GM18526 (cell line): ENCODE data around the gene EPC1.

Experiments
- POLR2A ChIP-seq: IDR thresholded peaks from 3 replicates; pipeline ENCODE4 v1.6.1; 2011; ENCODE audit not compliant: insufficient read length; ENCODE audit errors: extremely low read depth

The EPC1 gene

GRCh38 chr10:32346551-32347362, at the start of gene EPC1:
TSS of gene EPC1 (minus strand) at chr10:32347158. CDS start at chr10:32346915, 243 bp downstream.
- TF ChIP-seq POLR2A = peak; percentile 95

GRCh38 chr10:32393911-32394310, 47.0 kb upstream of the EPC1 start:
- TF ChIP-seq POLR2A = no peak

- TF ChIP-seq POLR2A = no peak
These were observed 43.2 kb upstream of the EPC1 start for GRCh38 chr10:32390193-32390592.

GRCh38 chr10:32388258-32389027, 41.5 kb upstream of the EPC1 start:
- TF ChIP-seq POLR2A = no peak

- no peak for TF ChIP-seq POLR2A
These were observed 39.8 kb upstream of the EPC1 start for GRCh38 chr10:32386623-32387260.

GRCh38 chr10:32384171-32384570, 37.2 kb upstream of the EPC1 start:
- TF ChIP-seq POLR2A = no peak

- TF ChIP-seq POLR2A = no peak
These were observed 34.2 kb upstream of the EPC1 start for GRCh38 chr10:32381165-32381564.

- TF ChIP-seq POLR2A = no peak
These were observed 33.1 kb upstream of the EPC1 start for GRCh38 chr10:32379950-32380551.

- TF ChIP-seq POLR2A = no peak
These were observed 32.5 kb upstream of the EPC1 start for GRCh38 chr10:32379318-32379949.

- peak; percentile 53 for TF ChIP-seq POLR2A
These were observed 31.7 kb upstream of the EPC1 start for GRCh38 chr10:32378363-32379317.

- no peak for TF ChIP-seq POLR2A
These were observed 30.7 kb upstream of the EPC1 start for GRCh38 chr10:32377458-32378259.

- no peak for TF ChIP-seq POLR2A
These were observed 29.8 kb upstream of the EPC1 start for GRCh38 chr10:32376771-32377170.

GRCh38 chr10:32376097-32376496, 29.1 kb upstream of the EPC1 start:
- TF ChIP-seq POLR2A = no peak
